AG10803 (cell line): Measurements from ENCODE around the gene PTAR1.

Source experiments
- DNase-seq: peaks from one replicate; pipeline ENCODE4 v3.0.0; 2010; ENCODE audit warnings: low read depth
- H3K4me3 ChIP-seq: 2 replicates; pipeline ENCODE4 v1.5.1; 2011; ENCODE audit warnings: mild to moderate bottlenecking, low read length, control low read depth
- TF ChIP-seq, protein P1 (sequence below): conservative IDR thresholded peaks from 2 replicates; pipeline ENCODE4 v1.5.1; 2011; ENCODE audit warnings: mild to moderate bottlenecking, low read length, control low read depth, inconsistent platforms

The PTAR1 gene

DNA sequence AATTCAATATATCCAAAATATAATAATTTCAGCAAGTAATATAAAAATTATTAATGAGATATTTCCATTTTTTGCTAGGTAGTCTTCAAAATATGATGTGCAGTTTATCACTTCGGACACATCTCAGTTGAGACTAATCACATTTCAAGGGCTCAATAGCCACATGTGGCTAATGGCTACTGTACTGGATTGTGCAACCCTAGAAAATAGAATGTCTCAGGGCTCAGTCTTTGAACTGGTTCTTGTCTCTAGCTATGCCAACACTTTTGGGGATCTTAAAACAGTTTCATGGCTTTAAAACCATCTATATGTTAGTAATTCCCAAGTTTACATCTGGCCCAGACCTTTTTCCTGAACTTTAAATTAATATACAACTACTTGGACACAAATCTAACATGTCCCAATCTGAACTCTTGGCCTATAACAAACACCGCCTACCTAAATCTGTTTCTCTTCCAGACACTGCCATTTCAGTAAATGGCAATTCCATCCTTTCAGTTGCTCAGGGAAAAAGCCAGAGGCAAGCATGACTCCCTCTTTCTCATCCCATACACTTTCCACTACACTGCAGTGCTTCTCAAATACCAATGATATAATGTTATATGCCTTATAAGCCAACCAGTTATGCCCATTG lies 18.8 kb downstream of the PTAR1 start:
- no peak for DNase-seq
- TF ChIP-seq, protein P1, sequence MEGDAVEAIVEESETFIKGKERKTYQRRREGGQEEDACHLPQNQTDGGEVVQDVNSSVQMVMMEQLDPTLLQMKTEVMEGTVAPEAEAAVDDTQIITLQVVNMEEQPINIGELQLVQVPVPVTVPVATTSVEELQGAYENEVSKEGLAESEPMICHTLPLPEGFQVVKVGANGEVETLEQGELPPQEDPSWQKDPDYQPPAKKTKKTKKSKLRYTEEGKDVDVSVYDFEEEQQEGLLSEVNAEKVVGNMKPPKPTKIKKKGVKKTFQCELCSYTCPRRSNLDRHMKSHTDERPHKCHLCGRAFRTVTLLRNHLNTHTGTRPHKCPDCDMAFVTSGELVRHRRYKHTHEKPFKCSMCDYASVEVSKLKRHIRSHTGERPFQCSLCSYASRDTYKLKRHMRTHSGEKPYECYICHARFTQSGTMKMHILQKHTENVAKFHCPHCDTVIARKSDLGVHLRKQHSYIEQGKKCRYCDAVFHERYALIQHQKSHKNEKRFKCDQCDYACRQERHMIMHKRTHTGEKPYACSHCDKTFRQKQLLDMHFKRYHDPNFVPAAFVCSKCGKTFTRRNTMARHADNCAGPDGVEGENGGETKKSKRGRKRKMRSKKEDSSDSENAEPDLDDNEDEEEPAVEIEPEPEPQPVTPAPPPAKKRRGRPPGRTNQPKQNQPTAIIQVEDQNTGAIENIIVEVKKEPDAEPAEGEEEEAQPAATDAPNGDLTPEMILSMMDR, result no peak
- H3K4me3 ChIP-seq, result no peak overlapping the region

DNA sequence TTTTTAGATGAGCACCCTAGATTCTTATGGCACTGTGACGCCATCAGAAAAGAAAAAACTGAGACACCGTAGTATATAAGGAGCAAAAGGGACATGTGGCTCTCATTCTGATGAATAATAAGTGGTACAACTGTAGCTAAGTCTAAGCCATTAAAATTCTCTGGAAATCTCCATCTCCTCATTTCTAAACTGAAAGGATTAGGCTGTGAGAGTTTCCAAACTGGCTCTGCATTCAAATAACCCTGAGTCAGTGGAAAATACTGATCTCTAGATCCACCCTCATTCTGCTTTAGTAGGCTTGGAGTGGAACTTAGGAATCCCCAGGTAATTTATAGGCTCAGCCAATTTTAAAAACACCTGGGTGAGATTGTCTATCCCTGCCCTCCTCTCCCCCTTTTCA lies 28.5 kb downstream of the PTAR1 start:
- no peak overlapping the region for H3K4me3 ChIP-seq
- TF ChIP-seq, protein P1, result no peak
- no peak for DNase-seq

DNA sequence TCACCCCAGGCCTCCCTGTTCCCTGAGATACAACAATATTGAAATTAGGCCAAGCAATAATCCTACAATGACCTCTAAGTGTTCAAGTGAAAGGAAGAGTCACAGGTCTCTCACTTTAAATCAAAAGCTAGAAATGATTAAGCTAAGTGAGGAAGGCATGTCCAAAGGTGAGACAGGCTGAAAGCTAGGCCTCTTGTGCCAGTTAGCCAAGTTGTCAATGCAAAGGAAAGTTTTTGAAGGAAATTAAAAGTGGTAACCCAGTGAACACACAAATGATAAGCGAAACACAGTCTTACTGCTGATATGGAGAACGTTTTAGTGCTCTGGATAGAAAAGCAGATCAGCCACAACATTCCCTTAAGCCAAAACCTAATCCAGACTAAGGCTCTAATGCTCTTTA lies 39.8 kb downstream of the PTAR1 start:
- TF ChIP-seq, protein P1, result no peak

DNA sequence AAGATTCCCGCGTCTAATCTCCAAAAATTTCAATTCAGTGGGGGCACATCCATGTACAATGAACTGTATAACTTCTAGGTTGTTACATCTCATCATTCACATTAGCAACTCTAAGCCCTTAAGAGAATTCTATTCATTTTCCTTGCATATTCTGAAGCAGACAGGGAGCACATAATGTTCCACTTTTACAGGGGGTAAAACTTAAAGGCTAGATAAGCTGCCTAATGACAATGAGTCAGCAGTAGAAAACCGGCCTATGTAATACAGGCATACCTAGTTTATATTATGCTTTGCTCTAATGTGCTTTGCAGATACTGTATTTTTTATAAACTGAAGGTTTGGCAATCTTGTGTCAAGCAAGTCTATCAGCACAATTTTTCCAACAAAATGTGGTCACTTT lies 40.4 kb downstream of the PTAR1 start:
- no peak overlapping the region for H3K4me3 ChIP-seq
- no peak for DNase-seq
- TF ChIP-seq, protein P1, result no peak

More for the DNA sequence above, 39.8 kb downstream of the PTAR1 start:
- DNase-seq, result no peak
- no peak overlapping the region for H3K4me3 ChIP-seq

DNA sequence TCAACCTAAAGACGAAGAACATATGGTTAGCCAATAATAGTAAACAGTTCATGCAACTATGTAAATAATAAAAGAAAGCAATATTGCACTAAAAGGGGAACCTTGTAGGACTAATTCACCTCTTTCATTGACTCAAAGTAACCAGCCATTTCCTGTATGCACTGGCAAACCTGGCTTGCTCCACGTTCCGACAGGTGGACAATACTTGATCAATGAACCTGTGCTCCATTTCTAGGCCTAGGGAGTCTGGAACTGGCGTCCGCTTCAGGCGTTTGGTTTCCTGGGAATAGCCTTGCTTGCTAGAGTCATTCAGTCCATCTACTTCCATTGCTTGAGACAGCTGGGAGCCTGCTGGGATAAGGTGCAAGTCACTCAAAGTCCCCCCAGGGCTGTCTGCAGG lies 41.6 kb downstream of the PTAR1 start:
- DNase-seq, result no peak
- TF ChIP-seq, protein P1, result no peak
- H3K4me3 ChIP-seq, result no peak overlapping the region

DNA sequence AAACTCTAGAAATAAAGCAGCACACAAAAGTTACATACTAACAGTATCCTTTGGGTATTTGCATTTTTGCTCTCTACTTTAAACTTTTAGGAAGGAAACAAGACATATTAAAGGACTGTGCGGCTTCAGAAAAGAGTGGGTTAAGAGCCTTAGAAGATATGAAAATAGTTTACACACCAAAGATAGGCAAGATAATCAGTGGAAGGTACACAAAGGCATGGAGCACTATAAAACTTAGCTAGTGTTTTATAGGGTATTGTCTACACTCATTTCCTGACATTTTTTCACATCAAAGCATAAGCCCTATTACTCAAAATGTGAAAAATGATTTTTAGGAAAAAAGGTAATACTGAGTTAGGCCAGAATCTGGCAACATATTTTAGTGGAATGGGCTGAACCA lies 44.0 kb downstream of the PTAR1 start:
- TF ChIP-seq, protein P1, result no peak
- no peak for DNase-seq
- H3K4me3 ChIP-seq, result no peak overlapping the region

DNA sequence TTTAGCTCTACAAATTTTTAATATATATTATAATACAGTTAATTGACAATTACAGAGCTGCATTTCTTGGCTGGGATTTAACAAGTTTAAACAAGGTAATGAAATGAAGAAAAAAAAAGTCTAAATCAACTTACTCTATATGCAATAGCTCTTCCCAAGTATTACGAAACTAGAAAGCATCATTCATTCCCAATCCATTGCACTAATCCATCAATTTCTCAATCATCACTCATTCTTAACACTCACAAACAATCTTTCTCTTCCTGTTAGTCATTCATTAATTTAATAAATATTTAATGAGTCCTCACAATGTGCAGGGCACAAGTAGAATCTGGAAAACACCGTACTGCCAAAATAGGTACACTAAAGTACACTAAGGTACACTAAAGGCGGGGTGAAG lies 44.7 kb downstream of the PTAR1 start:
- TF ChIP-seq, protein P1, result no peak
- no peak overlapping the region for H3K4me3 ChIP-seq
- no peak for DNase-seq
